ENCODE data around the gene NLGN4X. TPM values are rescaled to one million over a fixed set of nuclear protein-coding genes. Genes with fewer than 3 reads are reported as not detected.
"Not testable (repeated sequence)": the region's sequence is repeated elsewhere in the genome, so short reads cannot be mapped to it uniquely, and the experiment has no call there.

Gene NLGN4X
- total RNA-seq, 1 experiment from 2014 or later: 183 TPM

DNA sequence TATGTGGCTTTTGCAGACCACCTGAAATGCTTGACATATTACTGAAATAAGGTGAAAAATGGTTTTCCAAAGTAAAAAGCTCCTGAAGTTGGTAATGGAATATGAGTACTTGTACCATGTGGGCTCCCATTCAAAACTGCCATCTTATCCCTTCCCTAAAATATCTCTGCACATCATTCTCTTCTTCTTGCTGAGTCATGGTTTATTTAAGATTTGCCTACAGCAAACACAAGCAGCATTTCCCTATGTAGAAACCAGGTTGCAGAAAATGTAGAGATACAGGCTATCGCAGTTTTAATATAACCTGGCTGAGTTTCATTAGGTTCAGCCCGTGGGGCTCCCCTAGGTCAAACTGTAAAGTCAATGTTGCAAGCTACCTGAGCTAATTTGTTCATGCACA lies 270.1 kb downstream of the NLGN4X start:
- no peaks in the 10 kb centered on the region for H3K9me2 ChIP-seq (replicated peaks; ENCODE audit: insufficient read depth, low read length)
- H3K4me3 ChIP-seq (ENCODE audit: low read length): no peak overlapping the region
- no peak for DNase-seq
- H3K4me1 ChIP-seq (ENCODE audit: low read length): peaks cover 80% of the 10 kb centered on the region
- H3K27me3 ChIP-seq (ENCODE audit: low read length): no peaks in the 10 kb centered on the region
- H3K9ac ChIP-seq (ENCODE audit: low read length): no peak overlapping the region
- H4K20me1 ChIP-seq (ENCODE audit: insufficient read depth, low read depth, low read length): no peaks in the 10 kb centered on the region
- H3K36me3 ChIP-seq (ENCODE audit: insufficient read depth, low read length): peaks cover 5% of the 10 kb centered on the region; the same call in 1 of the 2 replicates
- H3K4me2 ChIP-seq (ENCODE audit: low read depth, low read length, poor library complexity, severe bottlenecking): peak overlapping the region; percentile 0
- H3K27ac ChIP-seq (ENCODE audit: low read length): peak overlapping the region; percentile 33
- no peak overlapping the region for H2AFZ ChIP-seq (ENCODE audit: low read length)
- no peaks in the 10 kb centered on the region for H3K9me3 ChIP-seq (ENCODE audit: low read length)
- peaks cover 96% of the 10 kb centered on the region for H3K79me2 ChIP-seq (ENCODE audit: low read length)

DNA sequence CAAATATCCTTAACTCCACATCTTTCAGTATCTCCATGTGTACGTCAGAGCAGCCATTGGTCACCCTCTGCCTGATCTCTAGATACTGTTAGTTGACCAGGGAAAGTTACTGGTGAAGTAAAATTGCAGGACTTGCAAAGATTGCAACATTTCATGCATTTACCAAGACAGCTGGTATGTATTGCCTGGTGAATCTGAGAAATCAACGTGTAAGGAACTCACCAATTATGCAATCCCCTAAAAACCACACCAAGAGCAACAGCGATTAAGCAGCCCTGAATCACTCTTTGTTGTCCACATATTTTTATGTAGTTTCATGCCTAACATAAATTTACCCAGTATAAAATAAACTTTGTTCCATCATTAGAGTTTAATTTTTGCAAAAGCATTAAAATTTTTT lies 271.2 kb downstream of the NLGN4X start:
- Histone ChIP-seq H3K27ac (ENCODE audit: low read length) (peak overlapping the region; percentile 33), H3K27me3 (ENCODE audit: low read length) (no peaks in the 10 kb centered on the region), H3K36me3 (ENCODE audit: insufficient read depth, low read length) (peaks cover 5% of the 10 kb centered on the region; the same call in 1 of the 2 replicates), H3K9ac (ENCODE audit: low read length) (no peak overlapping the region), H4K20me1 (ENCODE audit: insufficient read depth, low read depth, low read length) (no peaks in the 10 kb centered on the region), H3K4me1 (ENCODE audit: low read length) (peaks cover 70% of the 10 kb centered on the region), H3K79me2 (ENCODE audit: low read length) (peaks cover 96% of the 10 kb centered on the region), H2AFZ (ENCODE audit: low read length) (no peak overlapping the region), H3K4me2 (ENCODE audit: low read depth, low read length, poor library complexity, severe bottlenecking) (peak overlapping the region; percentile 0), H3K9me2 (replicated peaks; ENCODE audit: insufficient read depth, low read length) (no peaks in the 10 kb centered on the region), H3K4me3 (ENCODE audit: low read length) (no peak overlapping the region), H3K9me3 (ENCODE audit: low read length) (no peaks in the 10 kb centered on the region)
- DNase-seq: no peak

DNA sequence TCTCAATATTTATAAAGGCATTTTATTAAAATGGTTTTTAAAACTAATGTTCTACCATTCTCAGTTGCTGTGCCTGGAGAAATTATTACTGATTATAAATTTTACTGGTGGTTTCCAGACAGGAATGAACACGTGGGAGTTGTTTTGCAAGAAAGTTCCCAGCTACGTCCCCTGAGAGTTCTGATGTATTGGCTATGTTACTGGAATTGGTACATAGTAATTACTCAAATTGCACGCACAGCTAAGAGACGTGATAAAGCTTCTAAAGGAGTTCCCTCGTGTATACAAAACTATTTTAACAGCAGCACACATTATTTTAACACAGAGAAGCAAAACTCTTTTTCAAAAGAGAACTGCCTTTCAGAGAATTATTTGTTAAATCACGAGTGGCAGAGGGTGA lies 292.2 kb downstream of the NLGN4X start:
- Histone ChIP-seq H3K4me3 (ENCODE audit: low read length) (no peak overlapping the region), H3K4me1 (ENCODE audit: low read length) (peaks cover 67% of the 10 kb centered on the region), H3K9me3 (ENCODE audit: low read length) (no peaks in the 10 kb centered on the region), H3K9me2 (replicated peaks; ENCODE audit: insufficient read depth, low read length) (no peaks in the 10 kb centered on the region), H3K79me2 (ENCODE audit: low read length) (peaks cover 100% of the 10 kb centered on the region), H3K36me3 (ENCODE audit: insufficient read depth, low read length) (peaks cover 11% of the 10 kb centered on the region; the same call in 1 of the 2 replicates), H4K20me1 (ENCODE audit: insufficient read depth, low read depth, low read length) (no peaks in the 10 kb centered on the region), H3K27ac (ENCODE audit: low read length) (peak overlapping the region; percentile 24), H3K27me3 (ENCODE audit: low read length) (no peaks in the 10 kb centered on the region), H2AFZ (ENCODE audit: low read length) (no peak overlapping the region), H3K9ac (ENCODE audit: low read length) (no peak overlapping the region), H3K4me2 (ENCODE audit: low read depth, low read length, poor library complexity, severe bottlenecking) (peak overlapping the region; percentile 12)
- DNase-seq: peak; percentile 61

DNA sequence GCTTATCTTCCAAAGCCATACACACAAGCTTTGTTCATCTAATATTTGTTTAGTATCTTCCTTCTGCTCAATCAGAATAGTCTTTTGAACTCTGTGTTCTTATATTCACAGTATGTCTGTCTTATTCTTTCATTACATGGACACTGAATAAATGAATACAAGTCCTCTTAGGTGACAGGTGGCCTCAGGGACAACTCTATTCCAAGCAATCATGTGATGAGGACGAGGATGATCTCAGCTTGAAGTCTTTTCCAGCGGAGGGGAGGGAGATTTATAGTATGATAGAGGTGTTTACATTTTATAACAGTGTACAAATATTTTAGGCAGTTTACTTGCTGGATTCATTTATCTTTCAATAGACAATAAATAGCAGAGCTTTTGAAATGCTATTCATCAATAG lies 300.4 kb downstream of the NLGN4X start:
- Histone ChIP-seq H3K9me3 (ENCODE audit: low read length) (no peaks in the 10 kb centered on the region), H3K79me2 (ENCODE audit: low read length) (peaks cover 96% of the 10 kb centered on the region), H3K4me3 (ENCODE audit: low read length) (no peak overlapping the region), H2AFZ (ENCODE audit: low read length) (no peak overlapping the region), H3K4me1 (ENCODE audit: low read length) (peaks cover 16% of the 10 kb centered on the region), H3K27me3 (ENCODE audit: low read length) (no peaks in the 10 kb centered on the region), H4K20me1 (ENCODE audit: insufficient read depth, low read depth, low read length) (no peaks in the 10 kb centered on the region), H3K27ac (ENCODE audit: low read length) (no peak overlapping the region), H3K9ac (ENCODE audit: low read length) (no peak overlapping the region), H3K4me2 (ENCODE audit: low read depth, low read length, poor library complexity, severe bottlenecking) (no peak overlapping the region), H3K9me2 (replicated peaks; ENCODE audit: insufficient read depth, low read length) (no peaks in the 10 kb centered on the region), H3K36me3 (ENCODE audit: insufficient read depth, low read length) (peaks cover 27% of the 10 kb centered on the region)
- DNase-seq: no peak

- Histone ChIP-seq H3K9me2 (replicated peaks; ENCODE audit: insufficient read depth, low read length) (no peaks in the 10 kb centered on the region), H3K27ac (ENCODE audit: low read length) (no peak overlapping the region), H3K4me1 (ENCODE audit: low read length) (peaks cover 21% of the 10 kb centered on the region), H3K9me3 (ENCODE audit: low read length) (no peaks in the 10 kb centered on the region), H4K20me1 (ENCODE audit: insufficient read depth, low read depth, low read length) (no peaks in the 10 kb centered on the region), H3K36me3 (ENCODE audit: insufficient read depth, low read length) (peaks cover 14% of the 10 kb centered on the region), H3K4me2 (ENCODE audit: low read depth, low read length, poor library complexity, severe bottlenecking) (no peak overlapping the region), H3K79me2 (ENCODE audit: low read length) (peaks cover 91% of the 10 kb centered on the region), H2AFZ (ENCODE audit: low read length) (no peak overlapping the region), H3K4me3 (ENCODE audit: low read length) (no peak overlapping the region), H3K9ac (ENCODE audit: low read length) (no peak overlapping the region), H3K27me3 (ENCODE audit: low read length) (no peaks in the 10 kb centered on the region)
- peak; percentile 78 for DNase-seq
These were observed 311.7 kb downstream of the NLGN4X start for GRCh38 chrX:5916945-5917344.

- peaks cover 93% of the 10 kb centered on the region for H3K79me2 ChIP-seq (ENCODE audit: low read length)
- DNase-seq: peak; percentile 67
- no peak overlapping the region for H2AFZ ChIP-seq (ENCODE audit: low read length)
- no peak overlapping the region for H3K4me2 ChIP-seq (ENCODE audit: low read depth, low read length, poor library complexity, severe bottlenecking)
- no peaks in the 10 kb centered on the region for H3K9me2 ChIP-seq (replicated peaks; ENCODE audit: insufficient read depth, low read length)
- H3K4me3 ChIP-seq (ENCODE audit: low read length): no peak overlapping the region
- H3K9ac ChIP-seq (ENCODE audit: low read length): no peak overlapping the region
- H3K36me3 ChIP-seq (ENCODE audit: insufficient read depth, low read length): peaks cover 26% of the 10 kb centered on the region
- H3K27me3 ChIP-seq (ENCODE audit: low read length): no peaks in the 10 kb centered on the region
- H3K4me1 ChIP-seq (ENCODE audit: low read length): peaks cover 13% of the 10 kb centered on the region
- no peaks in the 10 kb centered on the region for H4K20me1 ChIP-seq (ENCODE audit: insufficient read depth, low read depth, low read length)
- no peak overlapping the region for H3K27ac ChIP-seq (ENCODE audit: low read length)
- no peaks in the 10 kb centered on the region for H3K9me3 ChIP-seq (ENCODE audit: low read length)
These were observed 312.9 kb downstream of the NLGN4X start for GRCh38 chrX:5915783-5916182.

DNA sequence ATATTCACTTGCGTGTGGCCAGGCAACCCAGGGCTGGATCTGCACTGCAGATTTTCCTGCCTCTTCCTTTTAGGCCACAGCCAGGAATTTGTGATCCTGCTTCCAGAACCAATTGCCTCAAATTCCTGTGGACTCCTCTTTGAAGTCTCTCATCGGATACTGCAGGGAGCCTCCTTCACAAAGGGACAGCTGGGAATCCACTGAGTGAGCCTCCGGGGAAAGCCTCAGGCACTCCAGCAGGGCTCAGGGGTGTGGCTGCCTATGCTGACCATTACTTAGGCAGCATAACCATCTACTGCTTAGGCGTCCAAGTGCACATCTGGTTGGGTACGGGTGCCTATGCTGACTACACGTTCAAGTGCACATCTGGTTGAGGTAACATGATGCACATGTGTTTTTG lies 321.5 kb downstream of the NLGN4X start:
- no peaks in the 10 kb centered on the region for H3K27me3 ChIP-seq (ENCODE audit: low read length)
- DNase-seq: no peak
- H3K9ac ChIP-seq (ENCODE audit: low read length): no peak overlapping the region
- no peaks in the 10 kb centered on the region for H3K9me3 ChIP-seq (ENCODE audit: low read length)
- H3K36me3 ChIP-seq (ENCODE audit: insufficient read depth, low read length): peaks cover 65% of the 10 kb centered on the region
- 0 out of 2 replicates have a peak, but pooled peaks cover 3% of the 10 kb centered on the region for H4K20me1 ChIP-seq (ENCODE audit: insufficient read depth, low read depth, low read length)
- H2AFZ ChIP-seq (ENCODE audit: low read length): no peak overlapping the region
- no peak overlapping the region for H3K4me2 ChIP-seq (ENCODE audit: low read depth, low read length, poor library complexity, severe bottlenecking)
- H3K4me3 ChIP-seq (ENCODE audit: low read length): no peak overlapping the region
- H3K4me1 ChIP-seq (ENCODE audit: low read length): peaks cover 16% of the 10 kb centered on the region; the same call in 1 of the 2 replicates
- no peak overlapping the region for H3K27ac ChIP-seq (ENCODE audit: low read length)
- H3K9me2 ChIP-seq (replicated peaks; ENCODE audit: insufficient read depth, low read length): no peaks in the 10 kb centered on the region
- peaks cover 69% of the 10 kb centered on the region for H3K79me2 ChIP-seq (ENCODE audit: low read length)

DNA sequence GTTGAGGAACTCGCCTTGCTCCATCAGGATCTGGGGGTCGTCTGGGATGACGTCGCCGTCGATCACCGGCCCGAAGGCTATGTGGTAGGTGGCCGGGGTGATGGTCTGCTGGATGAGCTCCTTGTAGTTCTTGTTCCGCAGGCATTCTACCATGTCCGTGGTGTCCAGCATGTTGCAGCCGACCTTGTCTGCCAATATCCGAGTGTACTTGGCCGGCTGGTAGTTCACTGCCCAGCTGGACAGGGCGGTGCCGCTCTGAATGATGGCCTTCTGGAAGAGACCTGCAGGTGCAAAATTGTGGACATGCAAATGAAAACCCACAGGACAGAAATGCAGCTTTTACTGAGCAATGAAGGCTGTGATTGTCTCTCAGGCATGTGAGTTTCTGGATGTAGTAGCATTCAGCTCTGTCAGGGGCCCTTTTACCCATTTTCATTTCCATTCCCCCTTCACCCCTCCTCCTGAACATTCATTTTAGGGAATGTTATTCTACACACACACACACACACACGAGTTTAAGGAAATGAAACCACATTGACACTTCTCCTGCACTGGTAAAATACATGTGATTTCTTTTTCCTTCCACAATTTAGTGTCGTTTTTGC lies 325.0 kb downstream of the NLGN4X start:
- not testable (repeated sequence) for DNase-seq; H3K27me3 ChIP-seq (ENCODE audit: low read length); H2AFZ ChIP-seq (ENCODE audit: low read length); H3K9me3 ChIP-seq (ENCODE audit: low read length); H3K27ac ChIP-seq (ENCODE audit: low read length); H3K4me3 ChIP-seq (ENCODE audit: low read length); H3K4me2 ChIP-seq (ENCODE audit: low read depth, low read length, poor library complexity, severe bottlenecking); H3K9ac ChIP-seq (ENCODE audit: low read length); H3K9me2 ChIP-seq (replicated peaks; ENCODE audit: insufficient read depth, low read length)
- H3K36me3 ChIP-seq (ENCODE audit: insufficient read depth, low read length): peaks cover 62% of the 10 kb centered on the region
- H4K20me1 ChIP-seq (ENCODE audit: insufficient read depth, low read depth, low read length): peaks cover 18% of the 10 kb centered on the region; the same call in 1 of the 2 replicates
- peaks cover 39% of the 10 kb centered on the region for H3K79me2 ChIP-seq (ENCODE audit: low read length)
- H3K4me1 ChIP-seq (ENCODE audit: low read length): peaks cover 12% of the 10 kb centered on the region; the same call in 1 of the 2 replicates

Data from Karpas-422 (cell line).